Effector memory CD8-positive, alpha-beta T cell (primary cell): ENCODE data around the gene TNNC1.

Experiments used
- ATAC-seq: fragments of 150-1000 bp; cut with Tn5 transposase; replicated peaks from 2 replicates; pipeline ENCODE4 v1.10.0; 2021; ENCODE audit warnings: mild to moderate bottlenecking, moderate library complexity
- DNase-seq, 3 experiments: peaks; one replicate each; pipeline ENCODE4 v3.0.0; 2021
- H3K27ac Mint-ChIP-seq, 2 donors: one replicate each; pipeline ENCODE4 v1.8.0; 2022; ENCODE audit warnings: mild to moderate bottlenecking in 2 of 2, mixed read lengths in 2 of 2, moderate library complexity in 2 of 2
- H3K27me3 Mint-ChIP-seq, 2 donors: one replicate each; pipeline ENCODE4 v1.8.0; 2022; ENCODE audit warnings: mixed read lengths in 2 of 2
- H3K36me3 Mint-ChIP-seq: one replicate; pipeline ENCODE4 v1.8.0; 2022; ENCODE audit warnings: mild to moderate bottlenecking, moderate library complexity, mixed read lengths; ENCODE audit not compliant: insufficient read depth
- H3K4me1 Mint-ChIP-seq, 2 donors: one replicate each; pipeline ENCODE4 v1.8.0; 2022; ENCODE audit warnings: low read depth in 2 of 2, mixed read lengths in 2 of 2
- H3K4me3 Mint-ChIP-seq, 2 donors: one replicate each; pipeline ENCODE4 v1.8.0; 2022; ENCODE audit warnings: mild to moderate bottlenecking in 2 of 2, mixed read lengths in 2 of 2, moderate library complexity in 2 of 2
- H3K9me3 Mint-ChIP-seq, 2 donors: one replicate each; pipeline ENCODE4 v1.8.0; 2022; ENCODE audit warnings: mixed read lengths in 2 of 2

Gene TNNC1

DNA sequence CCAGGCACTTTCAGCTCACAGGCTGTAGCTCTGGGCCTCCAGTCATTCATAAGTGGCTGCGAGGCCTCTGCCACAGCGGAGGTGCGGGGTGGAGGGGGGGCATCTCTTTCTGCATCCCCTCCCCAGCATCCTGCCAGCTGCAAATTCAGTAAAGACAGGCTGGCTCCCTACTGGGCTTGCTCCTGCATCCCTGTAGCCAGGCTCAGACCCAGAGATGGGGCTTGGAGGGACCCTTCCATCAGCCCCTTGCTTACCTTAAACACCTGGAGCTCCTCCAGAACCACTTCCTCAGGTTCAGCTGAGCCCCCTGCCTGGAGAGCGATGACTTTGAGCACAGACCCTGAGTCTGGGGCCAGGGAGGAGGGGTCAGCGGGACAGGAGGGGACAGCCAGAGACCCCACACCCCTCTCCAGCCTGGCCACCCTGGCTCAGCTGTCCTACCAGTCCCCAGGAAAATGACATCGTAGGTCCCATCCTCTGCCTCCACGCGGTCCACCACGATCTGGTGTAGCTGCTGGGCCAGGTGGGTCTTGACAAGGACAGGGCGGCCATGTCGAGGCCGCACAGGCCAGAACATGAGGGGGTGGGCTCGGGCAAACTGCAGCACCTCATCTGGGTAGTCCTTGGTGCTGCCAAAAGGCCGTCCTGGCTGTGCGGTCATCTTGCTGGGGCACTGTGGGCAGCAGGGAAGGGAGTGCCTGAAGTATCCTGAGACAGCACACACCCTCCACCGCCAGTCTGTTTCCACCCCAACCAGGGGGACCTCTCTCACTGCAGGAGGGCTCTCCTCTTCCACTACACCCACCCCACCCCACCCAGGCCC lies 14.2 kb downstream of the TNNC1 start:
- H3K4me3 Mint-ChIP-seq = no peak overlapping the region
- ATAC-seq = no peak
- no peak for DNase-seq
- H3K4me1 Mint-ChIP-seq = peaks cover 0 to 3% of the 10 kb centered on the region in 2 donors
- no peaks in the 10 kb centered on the region for H3K9me3 Mint-ChIP-seq
- no peaks in the 10 kb centered on the region for H3K36me3 Mint-ChIP-seq
- H3K27me3 Mint-ChIP-seq = peaks cover 0 to 7% of the 10 kb centered on the region in 2 donors
- no peak overlapping the region for H3K27ac Mint-ChIP-seq

DNA sequence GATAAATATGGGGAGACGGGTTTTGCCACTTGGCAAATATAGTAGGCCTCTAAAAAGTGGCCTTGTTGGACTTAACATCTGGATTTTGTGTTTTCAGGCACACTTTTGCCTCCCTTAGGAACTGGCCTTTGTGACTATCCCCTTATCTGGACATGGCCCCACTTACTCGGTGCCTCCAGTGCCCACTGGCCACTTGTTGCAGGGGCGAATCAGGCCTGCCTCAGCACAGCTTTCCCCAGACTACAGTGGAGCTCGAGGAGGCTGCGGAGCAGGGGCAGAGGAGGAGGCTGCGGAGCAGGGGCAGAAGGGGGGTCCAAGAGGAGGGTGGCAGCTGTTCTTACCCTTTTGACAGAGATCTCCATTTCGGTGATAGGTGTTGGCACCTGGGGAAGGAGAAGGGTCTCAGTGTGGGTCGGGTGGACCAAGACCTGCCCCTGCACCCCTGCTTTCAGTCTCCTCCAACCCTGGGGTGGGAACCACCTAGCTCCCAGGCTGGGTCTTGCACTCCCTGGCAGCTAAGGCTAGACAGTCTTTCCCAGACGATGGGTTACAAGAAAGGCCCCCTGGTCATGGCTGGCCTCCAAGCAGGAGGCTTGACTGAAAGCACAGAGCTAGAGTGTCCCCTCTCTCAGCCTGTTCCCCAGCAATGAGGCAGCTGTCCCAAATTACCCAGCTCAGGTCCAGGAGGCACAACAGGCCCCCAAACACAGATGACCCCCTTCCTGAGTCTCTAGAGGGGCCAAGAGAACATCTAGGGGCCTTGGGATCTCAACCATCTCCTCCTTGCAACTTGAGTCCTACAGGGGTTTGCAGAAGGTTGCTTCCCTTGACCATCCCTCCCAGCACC lies 15.0 kb downstream of the TNNC1 start:
- H3K27me3 Mint-ChIP-seq = peaks cover 0 to 7% of the 10 kb centered on the region in 2 donors
- no peak for DNase-seq
- no peak overlapping the region for H3K27ac Mint-ChIP-seq
- no peak overlapping the region for H3K4me3 Mint-ChIP-seq
- H3K9me3 Mint-ChIP-seq = no peaks in the 10 kb centered on the region
- no peaks in the 10 kb centered on the region for H3K4me1 Mint-ChIP-seq
- no peaks in the 10 kb centered on the region for H3K36me3 Mint-ChIP-seq
- no peak for ATAC-seq

DNA sequence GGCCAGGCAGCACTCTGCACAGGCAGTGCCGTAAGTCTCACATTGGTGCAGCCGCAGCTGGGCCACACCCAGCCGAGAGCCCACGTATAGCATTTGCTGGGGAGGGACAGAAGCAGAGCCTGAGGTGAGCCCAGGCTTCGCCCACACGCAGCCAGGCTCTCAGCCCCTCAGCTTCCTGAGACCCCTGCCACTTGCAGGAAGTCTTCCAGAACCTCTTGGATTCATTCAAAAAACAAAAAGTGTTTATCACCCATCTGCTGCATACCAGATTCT lies 15.8 kb downstream of the TNNC1 start:
- H3K27me3 Mint-ChIP-seq = peaks cover 0 to 7% of the 10 kb centered on the region in 2 donors
- no peaks in the 10 kb centered on the region for H3K9me3 Mint-ChIP-seq
- H3K27ac Mint-ChIP-seq = no peak overlapping the region
- no peaks in the 10 kb centered on the region for H3K4me1 Mint-ChIP-seq
- H3K4me3 Mint-ChIP-seq = no peak overlapping the region
- ATAC-seq = no peak
- H3K36me3 Mint-ChIP-seq = no peaks in the 10 kb centered on the region
- no peak for DNase-seq

DNA sequence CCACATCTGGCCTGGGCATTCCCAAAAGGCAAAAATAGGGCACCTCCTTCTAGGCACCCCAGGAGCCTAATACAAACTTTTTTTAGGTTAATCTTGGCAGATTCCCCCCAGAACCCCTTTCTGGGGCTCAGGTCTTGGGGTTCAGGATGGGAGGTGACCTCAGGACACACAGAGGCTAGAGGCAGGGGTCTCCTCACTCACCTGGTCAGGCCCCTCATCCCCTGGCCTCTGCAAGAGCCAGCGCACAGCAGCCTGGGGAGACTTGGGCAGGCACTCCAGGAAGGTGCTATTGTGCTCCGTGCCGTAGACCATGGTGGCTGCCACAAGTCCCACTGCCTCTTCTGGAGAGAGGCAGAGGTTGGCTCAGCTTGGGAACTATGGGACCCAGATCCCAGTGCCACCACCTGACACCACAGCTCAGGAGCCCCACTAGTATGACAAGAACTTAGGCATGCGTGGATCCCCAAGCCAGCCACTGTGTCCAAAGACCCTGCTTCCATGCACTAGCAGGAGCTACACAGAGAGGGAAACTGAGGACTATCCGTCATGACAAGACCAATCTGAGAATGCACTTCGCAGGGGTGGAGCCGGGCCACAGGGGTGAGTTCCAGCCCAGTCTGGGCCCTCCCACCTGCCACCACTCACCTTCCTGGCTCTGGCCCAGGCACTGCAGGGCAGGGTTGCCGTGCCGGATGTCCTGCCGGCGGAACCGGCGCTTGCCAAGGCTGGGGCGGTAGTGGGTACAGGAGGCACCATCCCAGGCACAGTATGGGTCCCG lies 16.3 kb downstream of the TNNC1 start:
- DNase-seq = no peak
- H3K4me3 Mint-ChIP-seq = no peak overlapping the region
- no peak overlapping the region for H3K27ac Mint-ChIP-seq

DNA sequence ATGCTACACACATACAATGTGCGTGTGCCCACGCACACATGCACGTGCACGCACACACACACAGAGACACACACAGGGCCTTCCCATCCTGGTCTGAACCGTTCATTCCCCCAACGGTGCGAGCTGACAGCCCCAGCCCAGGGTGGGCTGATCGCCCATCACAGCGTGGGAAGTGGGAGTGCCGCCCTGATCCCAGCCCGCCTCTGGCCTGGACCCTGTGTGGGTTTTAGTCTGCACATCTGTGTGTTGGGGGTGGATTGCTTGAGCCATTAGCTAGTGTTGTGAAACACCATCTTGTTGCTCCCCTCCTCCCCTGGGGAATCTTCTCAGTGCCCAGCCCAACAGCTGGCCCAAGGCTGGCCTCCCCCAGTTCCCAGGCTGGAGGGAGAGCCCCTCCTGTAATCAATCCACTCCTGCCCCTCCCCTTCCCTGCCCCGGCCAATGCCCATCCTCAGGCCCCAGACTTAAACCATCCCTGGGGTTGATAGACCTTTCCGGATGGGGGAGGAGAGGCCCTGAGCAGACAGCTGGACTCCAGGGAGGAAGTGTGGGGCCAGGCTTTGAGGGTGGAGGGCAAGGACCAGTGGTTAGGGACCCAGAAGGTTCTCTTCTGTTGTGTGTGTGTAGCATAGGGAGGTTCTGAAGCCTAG lies 17.2 kb downstream of the TNNC1 start:
- H3K4me3 Mint-ChIP-seq = no peak overlapping the region
- H3K4me1 Mint-ChIP-seq = peaks cover 0 to 3% of the 10 kb centered on the region in 2 donors
- no peaks in the 10 kb centered on the region for H3K36me3 Mint-ChIP-seq
- ATAC-seq (no peak), DNase-seq (no peak)
- no peaks in the 10 kb centered on the region for H3K9me3 Mint-ChIP-seq
- H3K27me3 Mint-ChIP-seq = peaks cover 0 to 7% of the 10 kb centered on the region in 2 donors
- no peak overlapping the region for H3K27ac Mint-ChIP-seq

More for the DNA sequence above, 16.3 kb downstream of the TNNC1 start:
- H3K36me3 Mint-ChIP-seq = no peaks in the 10 kb centered on the region
- no peaks in the 10 kb centered on the region for H3K9me3 Mint-ChIP-seq
- H3K4me1 Mint-ChIP-seq = no peaks in the 10 kb centered on the region
- no peak for ATAC-seq
- H3K27me3 Mint-ChIP-seq = peaks cover 0 to 1% of the 10 kb centered on the region in 2 donors

DNA sequence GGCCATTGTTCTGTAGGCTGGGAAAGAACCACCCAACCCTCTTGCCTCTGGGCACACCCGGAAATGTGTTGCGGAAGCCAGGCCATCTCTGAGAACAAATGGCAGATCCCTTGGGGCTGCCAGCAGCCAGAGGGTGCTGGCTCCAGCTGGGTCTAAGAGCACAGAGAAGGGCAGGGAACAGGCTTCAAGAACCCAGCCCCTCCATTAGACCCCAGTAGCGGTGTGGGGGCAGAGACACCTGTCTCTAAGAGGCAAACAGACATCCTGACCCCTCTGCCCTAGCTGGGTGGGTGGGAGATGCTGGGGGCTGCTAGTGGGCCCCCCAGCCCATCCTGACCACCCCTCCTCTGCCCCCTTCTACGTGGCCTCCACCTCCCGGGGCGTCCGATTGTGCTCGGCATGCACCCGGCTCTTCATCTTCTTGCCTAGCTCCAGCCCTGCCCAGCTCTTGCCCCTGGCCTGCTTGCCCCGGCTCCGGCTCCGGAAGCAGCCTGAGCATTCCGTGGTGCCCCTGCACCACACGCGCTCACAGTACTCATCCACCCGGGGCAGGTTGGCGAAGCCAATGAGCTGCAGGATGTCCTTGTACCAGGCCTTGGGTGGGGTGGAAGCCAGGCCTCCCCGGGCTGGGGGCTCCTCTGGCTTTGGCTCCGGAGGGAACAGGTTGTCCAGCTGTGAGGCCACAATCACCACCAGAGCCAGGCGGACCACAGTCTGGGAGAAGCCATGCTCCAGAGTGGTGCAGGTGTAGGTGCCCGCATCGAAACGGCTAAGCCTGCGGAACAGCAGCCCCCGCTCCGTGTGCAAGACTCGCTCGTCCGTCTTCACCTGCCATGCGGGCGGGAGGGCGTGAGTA lies 18.4 kb downstream of the TNNC1 start:
- ATAC-seq = no peak

DNA sequence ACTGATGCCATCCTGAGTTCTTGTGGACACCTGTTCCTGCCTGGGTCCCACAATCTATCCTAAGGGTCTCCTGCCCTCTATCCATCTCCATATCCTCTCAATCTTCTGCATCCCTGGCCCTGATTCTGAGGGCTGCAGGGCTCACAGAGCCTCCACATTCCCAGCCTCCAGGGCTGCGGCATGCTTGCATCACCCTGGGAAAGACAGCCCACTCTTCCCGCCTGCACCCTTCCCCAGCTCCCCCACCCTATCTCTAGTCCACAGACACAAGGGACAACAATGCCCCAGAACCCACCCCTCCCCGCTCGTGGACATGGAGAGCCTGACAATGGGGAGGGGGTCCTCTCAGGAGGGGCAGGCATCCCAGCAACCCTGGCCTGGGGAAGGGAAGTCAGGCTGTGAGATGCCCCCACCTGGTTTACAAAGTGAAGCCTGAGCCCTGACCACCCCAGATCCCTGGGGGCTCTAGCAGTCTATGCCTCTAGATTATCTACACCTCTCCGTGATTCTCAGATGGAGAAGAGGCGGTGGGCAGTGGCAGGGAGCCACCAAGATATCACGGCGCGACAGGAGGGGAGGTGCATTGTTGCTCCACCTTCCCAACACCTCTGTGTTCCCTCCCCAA lies 19.2 kb downstream of the TNNC1 start:
- Mint-ChIP-seq H3K9me3 (no peaks in the 10 kb centered on the region), H3K27me3 (peaks cover 0 to 8% of the 10 kb centered on the region in 2 donors), H3K27ac (peak overlapping the region; percentile 5 to 31), H3K4me3 (no peak overlapping the region), H3K4me1 (peaks cover 0 to 3% of the 10 kb centered on the region in 2 donors), H3K36me3 (no peaks in the 10 kb centered on the region)
- ATAC-seq = no peak
- DNase-seq = no peak

More for the DNA sequence above, 18.4 kb downstream of the TNNC1 start:
- Mint-ChIP-seq H3K4me1 (peaks cover 0 to 3% of the 10 kb centered on the region in 2 donors), H3K36me3 (no peaks in the 10 kb centered on the region), H3K4me3 (no peak overlapping the region), H3K27me3 (peaks cover 0 to 8% of the 10 kb centered on the region in 2 donors), H3K27ac (no peak overlapping the region), H3K9me3 (no peaks in the 10 kb centered on the region)
- DNase-seq = no peak

DNA sequence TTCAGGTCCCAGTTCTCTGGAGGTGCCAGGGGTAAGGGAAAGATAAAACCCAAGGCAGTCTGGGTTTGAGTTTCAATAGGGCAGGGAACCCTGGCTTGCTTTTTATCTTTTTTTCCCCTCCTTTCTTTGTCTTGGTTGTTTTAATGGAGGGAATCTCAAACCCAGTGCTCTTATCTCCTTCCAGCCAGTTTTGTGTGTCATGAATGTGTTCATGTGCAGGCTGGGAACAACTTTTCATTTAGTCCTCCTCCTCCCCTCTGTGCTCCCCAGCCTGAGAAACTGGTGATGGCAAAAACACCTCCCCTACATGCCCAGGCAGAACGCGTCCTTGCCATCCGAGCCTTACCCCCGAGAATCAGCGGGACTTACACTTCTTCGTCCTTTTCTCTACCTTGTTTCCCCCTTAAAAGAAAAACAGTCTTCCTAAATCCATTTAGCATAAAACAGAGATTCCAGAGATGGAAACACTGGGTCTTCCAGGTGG lies 19.8 kb downstream of the TNNC1 start:
- DNase-seq (no peak), ATAC-seq (no peak)
- Mint-ChIP-seq H3K9me3 (no peaks in the 10 kb centered on the region), H3K27me3 (peaks cover 0 to 8% of the 10 kb centered on the region in 2 donors), H3K27ac (peak overlapping the region; percentile 5 to 31), H3K4me1 (peaks cover 0 to 3% of the 10 kb centered on the region in 2 donors), H3K36me3 (no peaks in the 10 kb centered on the region), H3K4me3 (no peak overlapping the region)

DNA sequence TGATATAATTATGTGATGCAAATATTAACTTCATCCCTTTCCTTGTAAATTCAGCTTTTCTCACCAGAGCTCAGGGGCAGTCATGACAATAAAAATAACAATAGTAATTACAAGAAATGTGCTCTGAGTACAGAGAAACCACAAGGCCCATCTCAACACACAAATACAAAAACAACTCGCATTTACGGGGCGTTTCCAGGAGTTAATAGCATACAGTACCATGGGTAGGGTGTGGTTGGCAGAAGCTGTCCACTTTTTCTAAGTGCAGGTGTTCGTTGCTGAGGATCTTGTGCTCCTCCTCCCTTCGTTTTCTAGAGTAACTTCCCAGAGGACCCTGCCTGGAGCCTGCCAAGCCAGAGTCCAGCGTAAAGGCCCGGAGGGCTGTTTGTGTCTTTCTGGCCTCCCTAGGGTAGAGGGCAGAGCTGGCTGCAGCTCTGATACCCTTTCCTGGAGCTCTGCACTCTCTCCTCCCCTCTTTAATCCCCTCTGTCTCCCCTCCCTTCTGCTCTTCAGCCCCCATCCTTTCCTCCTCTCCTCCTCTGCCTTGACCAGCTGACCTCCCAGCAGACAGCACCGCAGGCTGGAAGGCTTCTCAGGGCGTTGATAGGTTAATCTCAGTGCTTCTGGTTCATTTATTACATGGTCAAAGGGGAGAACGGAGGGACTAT lies 20.4 kb downstream of the TNNC1 start:
- ATAC-seq = no peak
- DNase-seq = no peak
- H3K36me3 Mint-ChIP-seq = no peaks in the 10 kb centered on the region
- H3K27me3 Mint-ChIP-seq = peaks cover 0 to 8% of the 10 kb centered on the region in 2 donors
- H3K27ac Mint-ChIP-seq = peak overlapping the region; percentile 5 to 31
- peaks cover 0 to 3% of the 10 kb centered on the region in 2 donors for H3K4me1 Mint-ChIP-seq
- H3K9me3 Mint-ChIP-seq = no peaks in the 10 kb centered on the region
- H3K4me3 Mint-ChIP-seq = no peak overlapping the region

DNA sequence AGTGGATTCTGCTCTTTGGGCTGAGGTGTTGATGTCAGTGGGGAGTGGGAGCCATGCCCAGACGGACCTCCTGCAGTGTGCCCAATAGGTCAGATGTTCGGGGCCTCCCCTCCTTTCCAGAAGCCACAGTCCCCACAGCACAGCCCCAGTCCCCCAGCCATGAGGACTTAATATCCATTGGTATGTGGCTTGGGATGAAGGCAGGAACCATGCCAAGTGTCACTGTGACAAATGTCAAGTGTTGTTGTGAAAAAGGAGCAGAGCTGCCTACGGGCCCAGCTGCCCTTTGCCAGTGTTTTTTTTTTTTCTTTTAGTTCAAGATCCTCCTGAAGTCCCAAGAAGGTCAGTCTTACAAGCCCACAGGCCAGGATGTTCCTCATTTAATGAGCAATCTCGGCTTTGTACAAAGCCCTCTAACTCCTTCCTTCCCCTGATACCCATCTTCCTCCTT lies 21.1 kb downstream of the TNNC1 start:
- no peak overlapping the region for H3K4me3 Mint-ChIP-seq
- H3K9me3 Mint-ChIP-seq = no peaks in the 10 kb centered on the region
- H3K27me3 Mint-ChIP-seq = peaks cover 0 to 8% of the 10 kb centered on the region in 2 donors
- peak overlapping the region in 1 of 2 donors; percentile 5 for H3K27ac Mint-ChIP-seq
- no peak for DNase-seq
- ATAC-seq = no peak
- H3K4me1 Mint-ChIP-seq = peaks cover 0 to 3% of the 10 kb centered on the region in 2 donors
- H3K36me3 Mint-ChIP-seq = no peaks in the 10 kb centered on the region

DNA sequence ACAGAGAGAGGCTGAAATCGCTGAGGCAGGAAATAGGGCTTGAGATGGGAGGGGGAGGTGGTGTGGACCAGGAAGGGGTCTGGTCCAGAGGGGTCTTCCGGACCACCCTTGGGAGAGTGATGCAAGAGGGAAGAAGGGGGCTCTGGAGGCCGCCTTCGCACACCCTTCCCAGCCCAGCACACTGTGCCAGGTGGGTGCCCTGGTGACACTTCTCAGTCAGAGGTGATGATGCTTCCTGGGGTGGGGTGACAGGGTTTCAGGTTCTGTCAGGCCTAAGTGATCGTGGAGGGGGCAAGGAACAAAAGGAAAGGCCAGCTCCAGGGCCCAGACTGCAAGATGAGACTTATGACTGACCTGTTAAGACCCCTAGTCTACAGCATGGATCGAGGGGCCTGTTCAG lies 21.6 kb downstream of the TNNC1 start:
- no peaks in the 10 kb centered on the region for H3K36me3 Mint-ChIP-seq
- peak overlapping the region; percentile 45 to 46 for H3K27ac Mint-ChIP-seq
- H3K9me3 Mint-ChIP-seq = no peaks in the 10 kb centered on the region
- ATAC-seq (no peak), DNase-seq (no peak)
- peaks cover 0 to 3% of the 10 kb centered on the region in 2 donors for H3K4me1 Mint-ChIP-seq
- H3K4me3 Mint-ChIP-seq = no peak overlapping the region
- peaks cover 0 to 8% of the 10 kb centered on the region in 2 donors for H3K27me3 Mint-ChIP-seq
